Ishikawa (cell line): Measurements from ENCODE around the gene TULP3.

Source experiments
- CEBPB ChIP-seq: IDR thresholded peaks from 2 replicates; pipeline ENCODE4 v1.6.1; 2012
- CREB1 ChIP-seq: IDR thresholded peaks from 2 replicates; pipeline ENCODE4 v1.6.1; 2012; ENCODE audit warnings: low read depth
- EGR1 ChIP-seq: IDR thresholded peaks from 2 replicates; pipeline ENCODE4 v1.6.1; 2012
- EP300 ChIP-seq: IDR thresholded peaks from 2 replicates; pipeline ENCODE4 v1.6.1; 2012; ENCODE audit warnings: borderline replicate concordance
- FOXM1 ChIP-seq: IDR thresholded peaks from 2 replicates; pipeline ENCODE4 v1.6.1; 2012; ENCODE audit warnings: low read depth, borderline replicate concordance
- MAX ChIP-seq: IDR thresholded peaks from 2 replicates; pipeline ENCODE4 v1.6.1; 2012
- NFIC ChIP-seq: IDR thresholded peaks from 2 replicates; pipeline ENCODE4 v1.6.1; 2012
- RAD21 ChIP-seq: IDR thresholded peaks from 2 replicates; pipeline ENCODE4 v1.6.1; 2012; ENCODE audit warnings: low read depth
- REST ChIP-seq: IDR thresholded peaks from 2 replicates; pipeline ENCODE4 v1.6.1; 2012; ENCODE audit warnings: low read depth, mild to moderate bottlenecking
- TAF1 ChIP-seq: IDR thresholded peaks from 2 replicates; pipeline ENCODE4 v1.6.1; 2012; ENCODE audit warnings: low read depth, mild to moderate bottlenecking
- TCF12 ChIP-seq: IDR thresholded peaks from 2 replicates; pipeline ENCODE4 v1.6.1; 2012; ENCODE audit warnings: low read depth
- TEAD4 ChIP-seq: IDR thresholded peaks from 2 replicates; pipeline ENCODE4 v1.6.1; 2012
- USF1 ChIP-seq: IDR thresholded peaks from 2 replicates; pipeline ENCODE4 v1.6.1; 2012
- YY1 ChIP-seq: IDR thresholded peaks from 2 replicates; pipeline ENCODE4 v1.6.1; 2012; ENCODE audit warnings: low read depth
- ZBTB7A ChIP-seq: IDR thresholded peaks from 2 replicates; pipeline ENCODE4 v1.6.1; 2012; ENCODE audit warnings: low read depth

Gene TULP3

GRCh38 chr12:2877953-2878732, 12.5 kb upstream of the TULP3 start:
- TF ChIP-seq TAF1 (no peak), CEBPB (peak; percentile 80)

GRCh38 chr12:2879853-2880252, 10.8 kb upstream of the TULP3 start:
- TF ChIP-seq REST = no peak
- no peak for TF ChIP-seq EP300

- TF ChIP-seq CREB1 = no peak
- TF ChIP-seq REST = no peak
- no peak for TF ChIP-seq NFIC
- TF ChIP-seq CEBPB = no peak
- TF ChIP-seq TEAD4 = no peak
- TF ChIP-seq MAX = no peak
- no peak for TF ChIP-seq TAF1
- TF ChIP-seq ZBTB7A = no peak
- no peak for TF ChIP-seq USF1
- no peak for TF ChIP-seq EP300
- TF ChIP-seq FOXM1 = no peak
- no peak for TF ChIP-seq YY1
- TF ChIP-seq TCF12 = no peak
These were observed 5.9 kb upstream of the TULP3 start for GRCh38 chr12:2884810-2885209.

GRCh38 chr12:2886768-2887450, 3.8 kb upstream of the TULP3 start:
- TF ChIP-seq RAD21 (no peak), TCF12 (no peak), USF1 (no peak), EGR1 (no peak), FOXM1 (no peak), EP300 (no peak), TAF1 (no peak), CREB1 (no peak), MAX (no peak), NFIC (no peak), CEBPB (no peak)

- TF ChIP-seq YY1 = no peak
- no peak for TF ChIP-seq USF1
- no peak for TF ChIP-seq NFIC
- TF ChIP-seq CEBPB = no peak
- no peak for TF ChIP-seq TCF12
- no peak for TF ChIP-seq RAD21
- no peak for TF ChIP-seq TEAD4
- no peak for TF ChIP-seq FOXM1
- no peak for TF ChIP-seq MAX
- TF ChIP-seq ZBTB7A = no peak
- no peak for TF ChIP-seq EGR1
- no peak for TF ChIP-seq EP300
- no peak for TF ChIP-seq TAF1
- no peak for TF ChIP-seq CREB1
- TF ChIP-seq REST = no peak
These were observed 697 bp upstream of the TULP3 start for GRCh38 chr12:2890001-2890387.
